ENCODE data around the gene STK24.
A peak's percentile ranks its signal among the peaks of the same experiment; 100 is the strongest.

STK24 gene

DNA sequence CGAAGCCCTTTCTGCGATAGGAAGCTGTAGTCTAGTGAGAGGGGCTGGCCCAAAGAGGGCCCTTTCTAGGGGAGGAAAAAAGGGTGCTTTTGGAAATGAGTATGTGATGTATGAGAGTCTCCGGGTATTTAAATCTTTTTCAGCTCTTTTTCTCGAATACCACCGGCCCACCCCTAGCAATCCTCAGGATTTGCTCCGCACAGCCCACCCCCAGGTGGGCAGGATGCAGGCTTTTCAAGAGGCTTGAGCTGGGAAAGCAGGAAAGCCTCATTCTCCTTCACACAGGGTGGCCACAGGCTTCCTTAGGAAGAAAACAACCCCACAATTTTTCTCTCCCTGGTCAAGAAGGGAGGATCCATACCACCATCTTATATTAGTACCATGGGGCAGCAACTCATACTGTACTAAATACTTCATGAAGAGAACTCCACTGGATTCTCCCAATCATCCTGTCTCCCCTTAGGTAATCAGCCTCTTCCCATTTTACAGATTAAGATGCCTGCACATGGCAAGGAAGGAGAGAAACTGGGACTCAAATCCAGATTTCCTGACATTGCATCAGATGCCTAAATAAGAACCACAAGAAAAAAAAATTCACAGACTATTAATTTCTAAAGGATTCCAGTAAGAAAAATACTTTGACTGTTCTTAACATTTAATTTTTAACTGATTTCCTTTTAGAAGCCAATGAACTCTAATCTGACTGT is 84.4 kb downstream of the STK24 start:
- DNase-seq = no peak

DNA sequence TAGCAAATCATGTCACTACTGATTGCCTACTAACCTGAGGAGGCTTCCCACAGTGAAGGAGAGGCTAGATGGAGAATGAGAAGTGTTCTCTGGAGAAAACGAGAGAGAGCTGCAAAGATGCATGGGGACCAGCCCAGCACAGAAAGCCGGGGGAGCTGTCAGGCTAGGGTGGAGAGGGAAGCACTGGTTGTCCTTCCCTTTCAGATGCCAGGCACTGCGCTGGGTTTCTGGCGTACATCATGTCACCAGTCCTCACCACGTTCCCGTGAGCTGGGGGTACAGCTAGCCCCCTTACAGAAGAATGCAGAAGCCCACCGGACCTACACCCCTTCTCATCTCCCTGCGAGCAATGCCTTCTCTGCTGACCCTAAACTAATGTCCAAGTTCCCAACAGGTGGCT is 86.0 kb downstream of the STK24 start:
- no peak for DNase-seq

DNA sequence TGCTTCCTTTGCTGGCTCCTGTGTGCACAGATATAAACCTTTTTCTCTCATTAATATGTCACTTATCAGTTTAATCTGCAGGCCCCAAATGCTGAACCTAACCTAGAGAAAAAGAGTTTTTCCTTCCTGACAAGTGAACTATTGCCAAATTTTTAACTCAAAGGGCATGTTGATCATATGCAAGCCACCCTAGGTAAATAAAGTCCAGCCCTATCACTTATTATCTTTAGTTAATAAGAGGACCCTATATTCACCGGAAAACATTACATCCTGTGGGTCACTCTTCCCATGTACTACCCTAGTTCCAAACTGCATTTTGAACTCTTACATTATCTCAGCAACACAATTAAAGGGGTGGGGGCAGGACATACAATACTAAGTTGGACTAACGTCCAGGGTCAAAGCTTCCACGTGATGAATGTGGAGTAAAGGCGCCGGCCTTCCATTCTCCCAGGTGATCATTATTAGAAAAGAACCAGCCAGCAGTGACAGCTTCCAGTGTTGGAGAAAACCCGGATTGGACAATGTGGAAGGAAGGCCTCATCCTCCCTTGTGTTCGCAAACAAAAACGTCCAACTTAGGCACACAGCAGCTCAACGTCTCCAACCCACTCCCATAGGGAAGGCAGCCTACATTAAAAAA is 86.6 kb downstream of the STK24 start:
- DNase-seq = no peak

- DNase-seq = no peak
These were observed 87.3 kb downstream of the STK24 start for GRCh38 chr13:98489446-98490194.

DNA sequence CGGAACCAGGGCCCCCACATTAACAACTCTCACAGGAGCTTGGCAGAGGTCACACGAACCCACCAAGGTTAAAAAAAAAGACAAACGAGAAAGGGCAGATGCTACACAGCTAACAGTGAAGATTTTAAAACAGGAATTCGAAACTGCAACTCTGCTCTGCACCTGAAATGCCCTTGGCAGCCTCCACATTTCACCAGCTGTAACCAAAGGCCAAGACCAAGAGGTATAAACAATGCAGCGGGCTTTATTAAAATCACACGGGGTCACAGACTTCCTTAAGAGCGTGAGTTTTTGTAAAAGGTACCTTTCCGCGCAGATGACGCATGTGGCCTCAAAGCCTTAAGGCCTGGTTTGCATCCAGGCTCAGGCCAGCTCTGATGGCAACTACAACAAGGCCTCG is 88.2 kb downstream of the STK24 start:
- DNase-seq = no peak

GRCh38 chr13:98487522-98487921 is 89.4 kb downstream of the STK24 start:
- no peak for DNase-seq

DNA sequence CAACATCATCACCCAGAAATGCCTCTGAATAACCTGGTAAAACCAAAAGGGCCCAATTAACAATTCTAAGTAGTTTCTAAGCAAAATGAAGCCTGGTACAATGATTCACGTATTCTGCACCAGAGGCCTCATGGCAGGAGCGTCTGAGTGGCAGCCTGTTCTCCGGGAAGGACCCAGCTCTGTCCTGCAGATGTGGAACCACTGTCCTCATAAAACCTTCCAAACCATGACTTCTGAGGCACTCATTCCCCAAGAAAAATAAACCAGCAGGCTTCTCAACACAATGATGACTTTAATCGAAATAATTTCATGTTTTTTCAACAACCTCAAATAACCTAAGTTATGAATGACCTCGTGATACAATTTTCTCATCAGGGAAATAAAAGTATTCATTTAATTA is 89.9 kb downstream of the STK24 start:
- DNase-seq = no peak

GRCh38 chr13:98486412-98486811 is 90.5 kb downstream of the STK24 start:
- DNase-seq = no peak

- DNase-seq = no peak
These were observed 91.3 kb downstream of the STK24 start for GRCh38 chr13:98485561-98485960.

GRCh38 chr13:98484289-98485219 is 92.4 kb downstream of the STK24 start:
- DNase-seq = peak in 7 of 58 donors; percentile 8 to 50 (median 25)

- DNase-seq = no peak
These were observed 93.2 kb downstream of the STK24 start for GRCh38 chr13:98483601-98484288.

GRCh38 chr13:98482476-98483444 is 94.1 kb downstream of the STK24 start:
- DNase-seq = peak in 35 of 58 donors; percentile 11 to 71 (median 38)

DNA sequence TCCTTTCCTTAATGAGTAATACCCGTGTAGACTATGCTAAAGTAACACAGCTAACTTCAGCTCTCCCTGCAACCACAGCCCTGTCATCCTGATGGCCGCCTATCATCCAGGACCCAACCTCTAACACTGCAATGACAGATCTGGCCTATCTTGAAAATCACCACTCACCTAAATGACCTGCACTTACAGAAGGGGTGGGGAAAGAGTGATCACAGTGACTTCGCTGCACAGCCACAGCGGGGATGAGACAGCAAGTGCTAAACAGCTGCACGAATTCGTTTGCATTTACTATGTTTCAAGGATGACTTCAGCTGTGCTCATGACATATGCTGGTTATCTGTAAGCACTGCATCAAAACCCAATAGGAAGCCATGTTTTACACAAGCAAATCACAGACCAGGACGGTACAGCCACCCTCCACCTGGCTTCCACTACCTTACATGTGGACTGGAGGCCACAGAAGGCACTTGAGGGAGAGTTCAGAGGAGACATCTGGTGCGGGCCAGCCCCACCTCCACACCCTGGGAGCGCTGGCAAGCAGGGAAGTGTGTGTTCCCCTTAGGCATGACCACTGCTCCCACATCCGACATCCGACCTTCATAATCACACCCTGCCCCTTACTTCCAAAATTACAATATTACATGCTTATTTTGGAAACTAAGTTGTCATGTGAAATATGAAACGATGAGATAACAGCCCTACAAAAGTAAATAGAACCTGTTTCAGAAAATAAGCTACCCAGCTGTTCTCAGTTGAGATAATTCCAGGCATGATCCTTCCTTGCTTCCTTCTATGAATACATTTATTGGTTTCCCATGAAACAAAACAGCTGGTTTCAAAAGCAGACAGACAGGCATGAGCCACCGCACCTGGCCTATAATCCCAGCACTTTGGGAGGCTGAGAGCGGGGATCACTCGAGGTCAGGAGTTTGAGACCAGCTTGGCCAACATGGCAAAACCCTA is 95.7 kb downstream of the STK24 start:
- DNase-seq = no peak

- DNase-seq = no peak
These were observed 97.4 kb downstream of the STK24 start for GRCh38 chr13:98479496-98480003.

DNA sequence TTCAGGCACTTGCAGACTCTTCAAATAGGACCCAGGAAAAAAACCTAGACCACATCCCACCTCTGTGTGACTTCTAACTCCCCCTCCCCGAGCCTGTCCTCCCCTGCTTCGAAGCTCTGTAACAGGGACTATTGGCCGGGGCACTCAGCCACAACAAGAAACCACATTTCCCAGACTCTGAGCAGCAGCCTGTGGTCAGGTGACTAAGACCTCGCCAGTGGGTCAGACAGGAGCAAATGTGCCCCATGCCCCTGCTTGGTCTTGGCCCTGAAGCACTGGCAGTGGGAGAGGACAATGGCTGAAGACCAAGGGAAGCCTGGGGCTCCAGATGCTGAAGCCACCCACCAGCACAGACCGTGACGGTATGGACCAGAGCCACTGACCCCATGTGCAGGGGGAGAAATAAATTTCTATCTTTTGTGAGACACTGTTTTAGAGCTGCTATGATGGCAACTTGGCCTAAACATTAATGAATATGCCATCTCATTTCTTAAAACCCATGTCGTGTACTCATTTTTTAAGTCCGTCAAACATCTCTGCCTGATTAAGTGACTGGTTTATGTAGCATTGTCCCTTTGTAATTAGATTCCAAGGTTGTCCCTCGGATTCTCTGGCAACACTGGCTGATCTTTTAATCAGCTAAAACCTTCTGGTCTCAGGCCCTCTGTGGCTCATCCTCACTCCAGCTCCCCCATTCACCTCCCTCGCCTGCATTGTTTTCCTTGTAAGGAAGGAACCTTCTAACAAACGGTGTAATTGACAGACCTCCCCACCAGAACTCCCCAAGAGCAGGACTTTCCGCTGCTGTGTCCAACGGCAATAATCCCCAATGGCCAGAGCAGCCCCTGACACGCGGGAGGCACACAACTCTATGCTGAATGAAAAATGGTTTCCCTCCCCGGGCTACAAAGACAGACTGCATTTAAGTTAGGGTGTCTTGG is 98.4 kb downstream of the STK24 start:
- no peak for DNase-seq

- DNase-seq = peak in 3 of 58 donors; percentile 21 to 39 (median 22)
These were observed 100.4 kb downstream of the STK24 start for GRCh38 chr13:98476538-98476966.

- DNase-seq = no peak
These were observed 100.8 kb downstream of the STK24 start for GRCh38 chr13:98476106-98476505.

Data from anterior cingulate cortex (tissue), 58 donors.